Measurements from ENCODE around the gene PLA2G10. TPM values are rescaled to one million over a fixed set of nuclear protein-coding genes. Genes with fewer than 3 reads are reported as not detected.

The PLA2G10 gene
- total RNA-seq, 1 donor, result not detected

DNA sequence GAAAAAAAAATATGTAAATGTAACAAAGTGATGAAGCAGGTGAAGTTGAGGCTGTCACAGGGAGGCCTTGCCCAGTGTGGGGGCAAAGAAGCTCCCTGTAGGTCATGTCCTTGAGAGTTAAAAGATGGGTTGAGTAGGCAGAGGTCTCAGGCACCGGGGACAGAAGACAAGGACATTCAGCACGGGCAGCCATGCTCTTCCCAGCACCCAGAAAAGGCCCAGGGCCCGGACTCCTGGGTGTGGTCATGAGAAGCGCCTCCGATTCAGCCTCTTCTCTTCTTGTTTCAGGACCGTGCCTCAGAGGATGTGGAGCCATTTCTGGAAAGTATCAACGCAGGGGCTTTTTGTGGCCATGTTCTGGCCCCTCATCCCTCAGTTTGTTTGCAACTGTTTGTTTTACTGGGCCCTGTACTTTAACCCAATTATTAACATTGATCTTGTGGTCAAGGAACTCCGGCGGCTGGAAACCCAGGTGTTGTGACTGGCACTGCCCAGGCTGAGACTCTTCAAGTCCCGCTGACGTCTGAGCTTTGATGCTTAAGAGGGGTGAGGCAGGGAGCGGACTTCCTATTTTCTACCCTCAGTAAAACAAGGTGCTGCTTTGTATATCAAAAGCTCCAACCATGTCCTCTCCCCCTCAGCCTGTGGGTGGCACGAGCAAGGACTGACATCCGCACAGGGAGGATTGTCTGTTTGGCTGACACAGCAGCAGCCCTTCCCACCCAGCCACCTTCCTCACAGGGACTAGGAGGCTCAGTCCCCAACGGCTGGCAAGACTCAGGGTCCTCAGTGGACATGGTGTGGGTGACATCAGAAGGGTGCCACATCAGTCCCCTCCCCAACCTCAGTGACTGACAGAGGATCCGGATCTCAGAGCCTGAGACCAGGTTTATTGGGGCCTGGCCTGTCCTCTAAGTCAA lies 26.5 kb downstream of the PLA2G10 start:
- no peak for DNase-seq (ENCODE audit: low read depth)
- TF ChIP-seq, protein P1, sequence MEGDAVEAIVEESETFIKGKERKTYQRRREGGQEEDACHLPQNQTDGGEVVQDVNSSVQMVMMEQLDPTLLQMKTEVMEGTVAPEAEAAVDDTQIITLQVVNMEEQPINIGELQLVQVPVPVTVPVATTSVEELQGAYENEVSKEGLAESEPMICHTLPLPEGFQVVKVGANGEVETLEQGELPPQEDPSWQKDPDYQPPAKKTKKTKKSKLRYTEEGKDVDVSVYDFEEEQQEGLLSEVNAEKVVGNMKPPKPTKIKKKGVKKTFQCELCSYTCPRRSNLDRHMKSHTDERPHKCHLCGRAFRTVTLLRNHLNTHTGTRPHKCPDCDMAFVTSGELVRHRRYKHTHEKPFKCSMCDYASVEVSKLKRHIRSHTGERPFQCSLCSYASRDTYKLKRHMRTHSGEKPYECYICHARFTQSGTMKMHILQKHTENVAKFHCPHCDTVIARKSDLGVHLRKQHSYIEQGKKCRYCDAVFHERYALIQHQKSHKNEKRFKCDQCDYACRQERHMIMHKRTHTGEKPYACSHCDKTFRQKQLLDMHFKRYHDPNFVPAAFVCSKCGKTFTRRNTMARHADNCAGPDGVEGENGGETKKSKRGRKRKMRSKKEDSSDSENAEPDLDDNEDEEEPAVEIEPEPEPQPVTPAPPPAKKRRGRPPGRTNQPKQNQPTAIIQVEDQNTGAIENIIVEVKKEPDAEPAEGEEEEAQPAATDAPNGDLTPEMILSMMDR (IDR thresholded peaks at IDR 0.05; ENCODE audit: insufficient read depth, low read depth, low read length), result no peak

DNA sequence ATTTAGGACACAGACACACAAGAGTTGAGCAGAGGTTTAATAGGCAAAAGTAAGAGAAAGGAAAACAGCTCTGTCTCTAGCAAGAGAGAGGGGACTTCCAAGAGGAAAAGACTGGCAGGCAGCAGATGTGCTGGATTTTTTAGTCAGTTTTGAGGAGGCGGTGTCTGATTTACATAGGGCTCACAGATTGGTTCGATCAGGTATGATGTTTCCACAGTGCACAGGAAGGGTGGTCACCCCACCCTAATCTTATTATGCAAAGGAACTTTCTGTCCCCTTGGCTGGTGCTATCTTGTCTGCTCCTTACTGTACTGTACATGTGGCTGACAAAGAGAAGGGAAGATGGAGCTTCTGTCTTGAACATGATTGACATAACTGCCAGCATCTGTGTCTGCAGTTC lies 36.0 kb downstream of the PLA2G10 start:
- TF ChIP-seq, protein P1 (IDR thresholded peaks at IDR 0.05; ENCODE audit: insufficient read depth, low read depth, low read length), result no peak
- H3K4me3 ChIP-seq (ENCODE audit: low read depth, low read length), result no peak overlapping the region
- DNase-seq (ENCODE audit: low read depth), result no peak

More for the DNA sequence above, 26.5 kb downstream of the PLA2G10 start:
- H3K4me3 ChIP-seq (ENCODE audit: low read depth, low read length), result no peak overlapping the region

DNA sequence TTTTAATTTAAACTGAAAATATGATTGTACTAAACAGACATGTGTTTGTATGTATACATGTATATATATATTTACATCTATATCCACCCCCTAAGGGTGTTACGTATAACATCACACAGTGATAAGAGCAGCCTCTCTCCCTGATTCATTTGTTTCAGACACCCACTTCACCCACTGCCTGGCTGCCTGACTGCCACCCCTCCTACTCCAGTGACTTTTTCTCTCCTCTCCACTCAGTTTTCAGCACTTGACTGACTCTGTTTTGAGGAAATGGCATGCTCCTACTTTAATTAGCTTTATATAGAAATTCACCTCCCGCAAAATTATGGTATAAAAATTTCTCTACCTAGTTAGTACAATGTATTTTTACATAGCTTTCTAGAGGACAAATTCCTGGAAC lies 41.4 kb downstream of the PLA2G10 start:
- DNase-seq (ENCODE audit: low read depth), result no peak
- H3K4me3 ChIP-seq (ENCODE audit: low read depth, low read length), result no peak overlapping the region
- TF ChIP-seq, protein P1 (IDR thresholded peaks at IDR 0.05; ENCODE audit: insufficient read depth, low read depth, low read length), result no peak

DNA sequence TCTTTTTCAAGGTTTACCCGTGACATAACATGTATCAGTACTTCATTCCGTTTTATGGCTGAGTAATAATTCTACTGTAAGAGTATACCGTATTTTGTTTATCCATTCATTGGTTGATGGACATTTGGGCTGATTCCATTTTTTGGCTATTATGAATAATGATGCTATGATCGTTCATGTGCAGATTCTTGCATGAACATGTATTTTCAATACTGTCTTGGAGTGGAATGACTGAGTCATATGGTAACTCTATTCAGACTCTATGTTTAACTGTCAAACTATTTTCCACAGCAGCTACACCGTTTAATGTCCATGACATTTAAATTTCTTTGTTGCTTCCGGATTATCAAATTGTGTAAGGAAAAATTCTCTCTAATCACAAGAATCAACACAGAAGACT lies 43.5 kb downstream of the PLA2G10 start:
- no peak overlapping the region for H3K4me3 ChIP-seq (ENCODE audit: low read depth, low read length)
- TF ChIP-seq, protein P1 (IDR thresholded peaks at IDR 0.05; ENCODE audit: insufficient read depth, low read depth, low read length), result no peak
- no peak for DNase-seq (ENCODE audit: low read depth)

- no peak overlapping the region for H3K4me3 ChIP-seq (ENCODE audit: low read depth, low read length)
- TF ChIP-seq, protein P1 (IDR thresholded peaks at IDR 0.05; ENCODE audit: insufficient read depth, low read depth, low read length), result no peak
- no peak for DNase-seq (ENCODE audit: low read depth)
Measured at GRCh38 chr16:14649816-14650215, 44.3 kb downstream of the PLA2G10 start.

GRCh38 chr16:14641926-14642325 lies 52.2 kb downstream of the PLA2G10 start:
- TF ChIP-seq, protein P1 (IDR thresholded peaks at IDR 0.05; ENCODE audit: insufficient read depth, low read depth, low read length), result no peak
- no peak overlapping the region for H3K4me3 ChIP-seq (ENCODE audit: low read depth, low read length)
- no peak for DNase-seq (ENCODE audit: low read depth)

All from fibroblast of villous mesenchyme (primary cell).